GM21360 (cell line): ENCODE measurements around the gene KCNG4.
"Not testable (repeated sequence)": the region's sequence is repeated elsewhere in the genome, so short reads cannot be mapped to it uniquely, and the experiment has no call there.

ENCODE experiments used
- ATAC-seq: cut with Tn5 transposase; IDR thresholded peaks from one replicate; pipeline ENCODE4 v1.9.1; 2021; ENCODE audit warnings: mild to moderate bottlenecking, moderate library complexity; ENCODE audit not compliant: unreplicated experiment

KCNG4 gene

GRCh38 chr16:84212154-84212553 is 27.7 kb downstream of the KCNG4 start:
- no peak for ATAC-seq

GRCh38 chr16:84209989-84210388 is 29.8 kb downstream of the KCNG4 start:
- ATAC-seq, result no peak

- ATAC-seq, result no peak
These were observed 31.9 kb downstream of the KCNG4 start for GRCh38 chr16:84207879-84208278.

- ATAC-seq, result no peak
These were observed 32.6 kb downstream of the KCNG4 start for GRCh38 chr16:84207251-84207650.

- no peak for ATAC-seq
These were observed 33.7 kb downstream of the KCNG4 start for GRCh38 chr16:84205976-84206691.

- not testable (repeated sequence) for ATAC-seq
These were observed 34.7 kb downstream of the KCNG4 start for GRCh38 chr16:84205123-84205522.

- ATAC-seq, result not testable (repeated sequence)
These were observed 35.3 kb downstream of the KCNG4 start for GRCh38 chr16:84204551-84204950.

GRCh38 chr16:84199861-84200260 is 40.0 kb downstream of the KCNG4 start:
- ATAC-seq, result no peak

GRCh38 chr16:84199097-84199496 is 40.7 kb downstream of the KCNG4 start:
- ATAC-seq, result no peak

- no peak for ATAC-seq
These were observed 41.4 kb downstream of the KCNG4 start for GRCh38 chr16:84198401-84198800.

GRCh38 chr16:84197466-84198128 is 42.2 kb downstream of the KCNG4 start:
- ATAC-seq, result no peak

- no peak for ATAC-seq
These were observed 43.0 kb downstream of the KCNG4 start for GRCh38 chr16:84196727-84197394.

GRCh38 chr16:84196101-84196500 is 43.7 kb downstream of the KCNG4 start:
- ATAC-seq, result no peak

GRCh38 chr16:84195201-84196093 is 44.4 kb downstream of the KCNG4 start:
- ATAC-seq, result no peak

GRCh38 chr16:84194470-84195200 is 45.2 kb downstream of the KCNG4 start:
- no peak for ATAC-seq

- no peak for ATAC-seq
These were observed 45.8 kb downstream of the KCNG4 start for GRCh38 chr16:84194018-84194417.

GRCh38 chr16:84193480-84193879 is 46.3 kb downstream of the KCNG4 start:
- no peak for ATAC-seq

GRCh38 chr16:84191466-84191865 is 48.3 kb downstream of the KCNG4 start:
- no peak for ATAC-seq

- ATAC-seq, result no peak
These were observed 49.0 kb downstream of the KCNG4 start, which contains the start of gene ADAD2 for GRCh38 chr16:84190731-84191388. ADAD2 (plus strand) TSS chr16:84191157; CDS start chr16:84191231, 74 bp downstream.
